Common myeloid progenitor, CD34-positive (primary cell): Measurements from ENCODE around the gene OR2T12. TPM values are rescaled to one million over a fixed set of nuclear protein-coding genes. Genes with fewer than 3 reads are reported as not detected.
"Not testable (repeated sequence)": the region's sequence is repeated elsewhere in the genome, so short reads cannot be mapped to it uniquely, and the experiment has no call there.

Experiments used
- CTCF ChIA-PET: fragments of 350-600 bp; sonication (Branson Sonifier 250); formaldehyde crosslinking; loops from one replicate; lab custom pipeline; 2021; ENCODE audit warnings: antibody characterized with exemption; lab: Charles Lee
- POLR2A ChIA-PET: fragments of 350-600 bp; sonication (Branson Sonifier 250); formaldehyde crosslinking; loops from one replicate; lab custom pipeline; 2021; ENCODE audit warnings: antibody characterized with exemption; lab: Charles Lee
- DNase-seq, 3 donors: peaks; one replicate each; pipeline versions ENCODE4 v3.0.0 to v3.0.0-alpha.2; 2013
- H3K27ac ChIP-seq, 2 experiments: 1 replicate in 1 of 2; 2 replicates in 1 of 2; pipeline ENCODE4 v1.7.0; 2013; ENCODE audit warnings: inconsistent platforms in 2 of 2, low read length in 2 of 2, mild to moderate bottlenecking in 2 of 2, low read depth in 1 of 2, moderate library complexity in 1 of 2; ENCODE audit not compliant: severe bottlenecking in 2 of 2, insufficient read depth in 1 of 2, poor library complexity in 1 of 2
- H3K27me3 ChIP-seq, 5 experiments: replicated peaks in 2 of 5; 1 replicate in 3 of 5; 2 replicates in 2 of 5; pipeline versions ENCODE4 v1.6.1 to v1.7.0; 2013; ENCODE audit warnings: low read length in 4 of 5, mild to moderate bottlenecking in 2 of 5, moderate library complexity in 2 of 5, inconsistent platforms in 1 of 5; ENCODE audit not compliant: insufficient read depth in 5 of 5, control insufficient read depth in 4 of 5
- H3K36me3 ChIP-seq, 4 experiments: 1 replicate in 2 of 4; 2 replicates in 2 of 4; pipeline versions ENCODE4 v1.6.1 to v1.7.0; 2013; ENCODE audit warnings: low read length in 3 of 4, control low read depth in 1 of 4, mild to moderate bottlenecking in 1 of 4; ENCODE audit not compliant: control insufficient read depth in 4 of 4, insufficient read depth in 4 of 4
- H3K4me1 ChIP-seq, 4 experiments: 1 replicate in 3 of 4; 2 replicates in 1 of 4; pipeline versions ENCODE4 v1.6.1 to v1.7.1; 2013; ENCODE audit warnings: low read length in 3 of 4, mild to moderate bottlenecking in 3 of 4, control low read depth in 1 of 4, inconsistent platforms in 1 of 4, moderate library complexity in 1 of 4; ENCODE audit not compliant: control insufficient read depth in 4 of 4, insufficient read depth in 4 of 4; ENCODE audit errors: control extremely low read depth in 1 of 4
- H3K4me3 ChIP-seq, 7 experiments: 1 replicate in 4 of 7; 2 replicates in 3 of 7; pipeline versions ENCODE4 v1.5.1 to v1.7.0; 2013; ENCODE audit warnings: mild to moderate bottlenecking in 7 of 7, low read length in 6 of 7, moderate library complexity in 6 of 7, inconsistent platforms in 2 of 7, low read depth in 2 of 7, control low read depth in 1 of 7; ENCODE audit not compliant: insufficient read depth in 4 of 7, control insufficient read depth in 1 of 7; ENCODE audit errors: extremely low read depth in 1 of 7
- H3K9me3 ChIP-seq, 5 experiments: 1 replicate in 4 of 5; 2 replicates in 1 of 5; pipeline versions ENCODE4 v1.6.1 to v1.7.1; 2013; ENCODE audit warnings: low read length in 4 of 5, mild to moderate bottlenecking in 2 of 5, inconsistent platforms in 1 of 5, low read depth in 1 of 5, moderate library complexity in 1 of 5; ENCODE audit not compliant: control insufficient read depth in 4 of 5, insufficient read depth in 2 of 5; ENCODE audit errors: control extremely low read depth in 1 of 5
- WGBS: methylation state at CpG from one replicate; pipeline ENCODE4 v1.1.5; 2013; ENCODE audit not compliant: insufficient coverage; 5-methylcytosine and 5-hydroxymethylcytosine counted together
- polyA plus RNA-seq: library from polyadenylated mRNA; unstranded; fragments of 120-200 nt; gene quantifications from one replicate; pipeline ENCODE4 v1.2.1, GENCODE V29; 2013

The OR2T12 gene
- polyA plus RNA-seq: 0.07 TPM

- DNase-seq: no peak
- Histone ChIP-seq H3K27me3 (no peaks in the 10 kb centered on the region), H3K4me3 (no peak within 1 kb of the TSS), H3K36me3 (no peaks in the 10 kb centered on the region), H3K9me3 (no peaks in the 10 kb centered on the region), H3K27ac (no peak within 1 kb of the TSS), H3K4me1 (no peaks in the 10 kb centered on the region)
- WGBS: no CpG with 5 or more reads among the region's 1 CpG
- POLR2A ChIA-PET: no interaction called here
- CTCF ChIA-PET: no interaction called here
Observed at GRCh38 chr1:248303324-248303723, at the start of gene OR2T12. Gene OR2T12, minus strand, starts transcription at chr1:248303424. Its CDS starts 7,846 bp downstream, at chr1:248295578.

- no peaks in the 10 kb centered on the region for H3K27me3 ChIP-seq
- no peak for DNase-seq
- H3K36me3 ChIP-seq: no peaks in the 10 kb centered on the region
- H3K4me3 ChIP-seq: no peak within 1 kb of the TSS
- CTCF ChIA-PET: no interaction called here
- no peak within 1 kb of the TSS for H3K27ac ChIP-seq
- POLR2A ChIA-PET: no interaction called here
- WGBS: 82% methylated on average over 2 of the region's 4 CpGs
- H3K4me1 ChIP-seq: no peaks in the 10 kb centered on the region
- H3K9me3 ChIP-seq: no peaks in the 10 kb centered on the region
Observed at GRCh38 chr1:248348475-248348874, 45.3 kb upstream of the OR2T12 start, which contains the start of gene OR14C36. Gene OR14C36, plus strand, starts transcription at chr1:248348775. Its CDS starts 0 bp downstream, at chr1:248348775.

GRCh38 chr1:248343451-248343850 is 40.2 kb upstream of the OR2T12 start:
- ChIA-PET POLR2A (no interaction called here), CTCF (no interaction called here)
- 100% methylated on average over 1 of the region's 3 CpGs for WGBS

GRCh38 chr1:248324468-248324867 is 21.2 kb upstream of the OR2T12 start, which contains the start of gene OR2M7:
Gene OR2M7, minus strand, starts transcription at chr1:248324568. Its CDS starts 0 bp downstream, at chr1:248324568.
- ChIA-PET CTCF (no interaction called here), POLR2A (no interaction called here)
- peaks cover 0 to 1% (median 0%) of the 10 kb centered on the region in 5 experiments for H3K9me3 ChIP-seq
- no peak within 1 kb of the TSS for H3K27ac ChIP-seq
- no CpG with 5 or more reads among the region's 1 CpG for WGBS
- no peak within 1 kb of the TSS for H3K4me3 ChIP-seq
- no peaks in the 10 kb centered on the region for H3K36me3 ChIP-seq
- no peak for DNase-seq
- H3K4me1 ChIP-seq: no peaks in the 10 kb centered on the region
- no peaks in the 10 kb centered on the region for H3K27me3 ChIP-seq

More at GRCh38 chr1:248343451-248343850, 40.2 kb upstream of the OR2T12 start:
- no peaks in the 10 kb centered on the region for H3K4me1 ChIP-seq
- no peak overlapping the region for H3K4me3 ChIP-seq
- no peaks in the 10 kb centered on the region for H3K27me3 ChIP-seq
- H3K36me3 ChIP-seq: no peaks in the 10 kb centered on the region
- DNase-seq: no peak
- no peaks in the 10 kb centered on the region for H3K9me3 ChIP-seq
- H3K27ac ChIP-seq: no peak overlapping the region

- Histone ChIP-seq H3K4me3 (no peak overlapping the region), H3K27me3 (no peaks in the 10 kb centered on the region), H3K9me3 (peaks cover 0 to 9% (median 1%) of the 10 kb centered on the region in 5 experiments), H3K4me1 (no peaks in the 10 kb centered on the region), H3K36me3 (no peaks in the 10 kb centered on the region), H3K27ac (no peak overlapping the region)
- POLR2A ChIA-PET: no interaction called here
- no peak for DNase-seq
- CTCF ChIA-PET: no interaction called here
- 93% methylated on average over 6 of the region's 11 CpGs for WGBS
Observed at GRCh38 chr1:248316796-248317195, 13.6 kb upstream of the OR2T12 start.

- WGBS: 73% methylated on average over 13 of the region's 15 CpGs
- H3K4me3 ChIP-seq, H3K4me1 ChIP-seq, CTCF ChIA-PET, H3K36me3 ChIP-seq, H3K27me3 ChIP-seq, H3K27ac ChIP-seq, POLR2A ChIA-PET, DNase-seq, H3K9me3 ChIP-seq: not testable (repeated sequence)
Observed at GRCh38 chr1:248306740-248307139, 3.5 kb upstream of the OR2T12 start.

GRCh38 chr1:248306103-248306502 is 2.9 kb upstream of the OR2T12 start:
- DNase-seq: no peak
- no peaks in the 10 kb centered on the region for H3K9me3 ChIP-seq
- 87% methylated on average over 9 of the region's 19 CpGs for WGBS
- CTCF ChIA-PET: no interaction called here
- H3K36me3 ChIP-seq: no peaks in the 10 kb centered on the region
- POLR2A ChIA-PET: no interaction called here
- no peak overlapping the region for H3K4me3 ChIP-seq
- no peaks in the 10 kb centered on the region for H3K27me3 ChIP-seq
- no peaks in the 10 kb centered on the region for H3K4me1 ChIP-seq
- no peak overlapping the region for H3K27ac ChIP-seq
